Nephron progenitor cell (in vitro differentiated cells): ENCODE data around the gene TYROBP.
"Not testable (repeated sequence)": the region's sequence is repeated elsewhere in the genome, so short reads cannot be mapped to it uniquely, and the experiment has no call there.

Experiments used
- DNase-seq: peaks from one replicate; pipeline ENCODE4 v3.0.0; 2021
- H3K27ac Mint-ChIP-seq: 2 replicates; pipeline ENCODE4 v1.8.0; 2021; ENCODE audit warnings: mild to moderate bottlenecking, moderate library complexity, mixed read lengths
- H3K27me3 Mint-ChIP-seq: 2 replicates; pipeline ENCODE4 v1.8.0; 2021; ENCODE audit warnings: mild to moderate bottlenecking, low read depth, mixed read lengths; ENCODE audit not compliant: poor library complexity
- H3K36me3 Mint-ChIP-seq: 2 replicates; pipeline ENCODE4 v1.8.0; 2021; ENCODE audit warnings: low read depth, mixed read lengths
- H3K4me1 Mint-ChIP-seq: 2 replicates; pipeline ENCODE4 v1.8.0; 2021; ENCODE audit warnings: mixed read lengths
- H3K4me3 Mint-ChIP-seq: 2 replicates; pipeline ENCODE4 v1.8.0; 2021; ENCODE audit warnings: mild to moderate bottlenecking, moderate library complexity, mixed read lengths
- H3K9me3 Mint-ChIP-seq: 2 replicates; pipeline ENCODE4 v1.8.0; 2021; ENCODE audit warnings: mild to moderate bottlenecking, moderate library complexity, mixed read lengths
- CTCF ChIP-seq: fragments of 200-600 bp; sonication (generic); IDR thresholded peaks from 2 replicates; pipeline ENCODE4 v1.5.0; 2021; ENCODE audit warnings: antibody characterized with exemption

TYROBP gene

GRCh38 chr19:35872180-35872579 lies 35.9 kb downstream of the TYROBP start:
- no peak overlapping the region for H3K4me3 Mint-ChIP-seq
- no peak for TF ChIP-seq CTCF
- peaks cover 27% of the 10 kb centered on the region for H3K36me3 Mint-ChIP-seq
- DNase-seq = no peak
- H3K4me1 Mint-ChIP-seq = peaks cover 31% of the 10 kb centered on the region
- H3K9me3 Mint-ChIP-seq = no peaks in the 10 kb centered on the region
- peaks cover 12% of the 10 kb centered on the region for H3K27me3 Mint-ChIP-seq
- H3K27ac Mint-ChIP-seq = no peak overlapping the region

GRCh38 chr19:35871611-35872010 lies 36.5 kb downstream of the TYROBP start:
- no peaks in the 10 kb centered on the region for H3K9me3 Mint-ChIP-seq
- peaks cover 16% of the 10 kb centered on the region for H3K27me3 Mint-ChIP-seq
- peaks cover 26% of the 10 kb centered on the region for H3K36me3 Mint-ChIP-seq
- H3K4me1 Mint-ChIP-seq = peaks cover 31% of the 10 kb centered on the region
- no peak overlapping the region for H3K27ac Mint-ChIP-seq
- TF ChIP-seq CTCF = no peak
- no peak for DNase-seq
- no peak overlapping the region for H3K4me3 Mint-ChIP-seq

- TF ChIP-seq CTCF = no peak
- Mint-ChIP-seq H3K4me1 (peaks cover 31% of the 10 kb centered on the region), H3K27me3 (peaks cover 20% of the 10 kb centered on the region), H3K27ac (no peak overlapping the region), H3K9me3 (no peaks in the 10 kb centered on the region), H3K36me3 (peaks cover 17% of the 10 kb centered on the region), H3K4me3 (peak overlapping the region; percentile 81)
- no peak for DNase-seq
Measured at GRCh38 chr19:35870798-35871197, 37.3 kb downstream of the TYROBP start.

GRCh38 chr19:35870124-35870736 lies 37.9 kb downstream of the TYROBP start:
- peaks cover 31% of the 10 kb centered on the region for H3K4me1 Mint-ChIP-seq
- peak; percentile 80 for DNase-seq
- peaks cover 17% of the 10 kb centered on the region for H3K36me3 Mint-ChIP-seq
- not testable (repeated sequence) for H3K9me3 Mint-ChIP-seq
- H3K4me3 Mint-ChIP-seq = peak overlapping the region; percentile 81
- H3K27me3 Mint-ChIP-seq = peaks cover 26% of the 10 kb centered on the region
- H3K27ac Mint-ChIP-seq = peak overlapping the region; percentile 81

GRCh38 chr19:35869327-35870123 lies 38.6 kb downstream of the TYROBP start:
- peak overlapping the region; percentile 81 for H3K27ac Mint-ChIP-seq
- H3K27me3 Mint-ChIP-seq = peaks cover 33% of the 10 kb centered on the region
- peaks cover 12% of the 10 kb centered on the region for H3K36me3 Mint-ChIP-seq
- no peak for TF ChIP-seq CTCF
- H3K9me3 Mint-ChIP-seq = no peaks in the 10 kb centered on the region
- H3K4me3 Mint-ChIP-seq = peak overlapping the region; percentile 89
- peak; percentile 95 for DNase-seq
- H3K4me1 Mint-ChIP-seq = peaks cover 31% of the 10 kb centered on the region

GRCh38 chr19:35868823-35869326 lies 39.2 kb downstream of the TYROBP start:
- H3K9me3 Mint-ChIP-seq = no peaks in the 10 kb centered on the region
- no peak for TF ChIP-seq CTCF
- H3K4me1 Mint-ChIP-seq = peaks cover 31% of the 10 kb centered on the region
- DNase-seq = no peak
- peak overlapping the region; percentile 89 for H3K4me3 Mint-ChIP-seq
- peaks cover 39% of the 10 kb centered on the region for H3K27me3 Mint-ChIP-seq
- peaks cover 9% of the 10 kb centered on the region for H3K36me3 Mint-ChIP-seq
- no peak overlapping the region for H3K27ac Mint-ChIP-seq
